T-cell (primary cell): ENCODE data around the gene SLAMF7. TPM values are rescaled to one million over a fixed set of nuclear protein-coding genes. Genes with fewer than 3 reads are reported as not detected.

Experiments used
- ATAC-seq, 4 experiments: fragments of 200-7000 bp in 3 of 4; fragments of 150-1000 bp in 1 of 4; cut with Tn5 transposase; replicated peaks in 1 of 4; 1 replicate in 3 of 4; 2 replicates in 1 of 4; pipeline ENCODE4 v1.10.0; 2021; ENCODE audit warnings: moderate library complexity in 3 of 4, mild to moderate bottlenecking in 2 of 4, moderate number of reproducible peaks in 1 of 4
- CTCF ChIA-PET, 2 donors: fragments of 300-600 bp; sonication (Branson Sonifier 250); formaldehyde crosslinking; loops; one replicate each; lab custom pipeline; 2022; ENCODE audit warnings: antibody characterized with exemption in 2 of 2; lab: Charles Lee
- POLR2A ChIA-PET, 2 donors: fragments of 300-600 bp; sonication (Branson Sonifier 250); formaldehyde crosslinking; loops; one replicate each; lab custom pipeline; 2022; ENCODE audit warnings: antibody characterized with exemption in 2 of 2; lab: Charles Lee
- DNase-seq, 35 experiments: peaks; one replicate each; pipeline versions ENCODE4 v3.0.0 to v3.0.0-alpha.2; 2013 to 2023
- H3K27ac ChIP-seq: one replicate; pipeline ENCODE4 v1.5.1; 2013; ENCODE audit warnings: low read length
- H3K27me3 ChIP-seq, 2 experiments: replicated peaks in 1 of 2; 1 replicate in 1 of 2; 2 replicates in 1 of 2; pipeline versions ENCODE4 v1.6.1 to v1.7.0; 2013; ENCODE audit warnings: low read length in 1 of 2, mixed read lengths in 1 of 2; ENCODE audit not compliant: control insufficient read depth in 2 of 2, insufficient read depth in 2 of 2; ENCODE audit errors: extremely low read depth in 1 of 2
- H3K36me3 ChIP-seq, 2 donors: 1 replicate in 1 of 2; 2 replicates in 1 of 2; pipeline versions ENCODE4 v1.6.1 to v1.7.0; 2013; ENCODE audit warnings: low read length in 1 of 2; ENCODE audit not compliant: control insufficient read depth in 2 of 2, insufficient read depth in 1 of 2; ENCODE audit errors: extremely low read depth in 1 of 2
- H3K4me1 ChIP-seq, 2 experiments: 1 replicate in 1 of 2; 2 replicates in 1 of 2; pipeline versions ENCODE4 v1.6.1 to v1.7.0; 2013; ENCODE audit warnings: low read length in 2 of 2, mixed read lengths in 1 of 2; ENCODE audit not compliant: insufficient read depth in 2 of 2, control insufficient read depth in 1 of 2; ENCODE audit errors: extremely low read depth in 1 of 2
- H3K4me3 ChIP-seq, 2 donors: 1 replicate in 1 of 2; 2 replicates in 1 of 2; pipeline versions ENCODE4 v1.5.1 to v1.7.0; 2013; ENCODE audit warnings: mild to moderate bottlenecking in 2 of 2, low read length in 1 of 2, moderate library complexity in 1 of 2; ENCODE audit not compliant: control insufficient read depth in 1 of 2; ENCODE audit errors: extremely low read depth in 1 of 2
- H3K9me3 ChIP-seq: 2 replicates; pipeline ENCODE4 v1.7.0; 2013
- H3K27ac Mint-ChIP-seq, 2 donors: one replicate each; pipeline ENCODE4 v1.8.0; 2020 to 2021; ENCODE audit warnings: mild to moderate bottlenecking in 2 of 2, mixed read lengths in 2 of 2
- H3K27me3 Mint-ChIP-seq, 2 donors: one replicate each; pipeline ENCODE4 v1.8.0; 2021 to 2022; ENCODE audit warnings: mixed read lengths in 2 of 2
- H3K36me3 Mint-ChIP-seq: one replicate; pipeline ENCODE4 v1.8.0; 2021; ENCODE audit warnings: mixed read lengths
- H3K4me1 Mint-ChIP-seq, 3 donors: one replicate each; pipeline ENCODE4 v1.8.0; 2020 to 2022; ENCODE audit warnings: mixed read lengths in 3 of 3, mild to moderate bottlenecking in 1 of 3
- H3K4me3 Mint-ChIP-seq, 3 donors: one replicate each; pipeline ENCODE4 v1.8.0; 2020 to 2022; ENCODE audit warnings: mild to moderate bottlenecking in 3 of 3, mixed read lengths in 3 of 3, moderate library complexity in 3 of 3
- H3K9me3 Mint-ChIP-seq, 3 donors: one replicate each; pipeline ENCODE4 v1.8.0; 2020 to 2022; ENCODE audit warnings: mixed read lengths in 3 of 3
- WGBS: methylation state at CpG from one replicate; pipeline ENCODE4 v1.1.5; 2013; ENCODE audit warnings: missing lambda C conversion rate; ENCODE audit not compliant: insufficient coverage; 5-methylcytosine and 5-hydroxymethylcytosine counted together
- total RNA-seq, 35 experiments: library from RNA in 6 of 35; stranded (reverse) in 6 of 35; fragments of 120-200 nt in 1 of 35; gene quantifications; one replicate each; pipeline versions ENCODE4 v1.2.1 to v1.2.4 and lab custom pipeline; 2013 to 2026

The SLAMF7 gene
- total RNA-seq, 5 donors from 2014 or later (not counting 1 experiment from before 2014, with no cell fraction given) = 9.5 to 32.0 (median 25.5) TPM

DNA sequence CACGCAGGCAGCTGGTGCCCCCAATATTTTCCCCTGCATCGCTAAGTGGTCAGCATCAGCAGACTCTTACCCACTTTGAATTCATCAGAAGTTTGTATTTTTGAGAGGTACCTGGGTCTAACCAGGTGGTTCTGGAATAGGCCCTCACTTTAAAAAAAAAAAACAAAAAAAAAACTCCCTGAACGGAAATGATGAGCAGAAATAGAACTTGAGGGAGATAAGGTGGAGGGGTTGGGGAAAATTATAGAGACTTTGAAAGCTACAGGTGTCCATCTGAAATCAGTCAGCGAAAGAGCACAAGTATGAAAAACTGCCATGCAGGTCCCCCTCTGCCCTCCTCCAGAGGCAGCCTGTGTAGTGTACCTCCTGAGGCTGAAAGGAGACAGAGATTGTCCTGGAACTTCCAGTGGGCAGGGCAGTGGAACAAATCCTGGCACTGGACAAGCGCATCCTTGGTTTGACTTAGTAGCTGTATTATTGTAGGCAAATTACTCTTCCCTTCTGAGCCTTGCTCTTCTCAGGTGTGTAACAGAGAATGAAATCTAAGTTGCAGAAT lies 1.2 kb downstream of the SLAMF7 start:
- Mint-ChIP-seq H3K9me3 (peaks cover 5 to 8% (median 6%) of the 10 kb centered on the region in 3 donors), H3K4me3 (peak overlapping the region; percentile 42 to 71 (median 70)), H3K4me1 (peaks cover 51 to 62% (median 58%) of the 10 kb centered on the region in 3 donors), H3K27ac (peak overlapping the region; percentile 83 to 84), H3K27me3 (no peaks in the 10 kb centered on the region), H3K36me3 (peaks cover 5% of the 10 kb centered on the region)
- H3K27ac ChIP-seq = peak overlapping the region; percentile 76
- no peaks in the 10 kb centered on the region for H3K9me3 ChIP-seq
- H3K4me1 ChIP-seq = peaks cover 9 to 31% of the 10 kb centered on the region in 2 experiments
- 50% methylated on average over 1 of the region's 5 CpGs for WGBS
- no peaks in the 10 kb centered on the region for H3K36me3 ChIP-seq
- peak overlapping the region in 1 of 2 donors; percentile 50 for H3K4me3 ChIP-seq
- ATAC-seq (no peak), DNase-seq (no peak)
- ChIA-PET CTCF (interaction anchor here in 1 of 2 donors (1.0 kb wide), 1 partner anchor 10 kb away, joined by 3 read pairs; no protein-coding TSS in a partner anchor), POLR2A (interaction anchor here in 1 of 2 donors (0.7 kb wide), 1 partner anchor 160 kb away, joined by 5 read pairs; no protein-coding TSS in a partner anchor)
- no peaks in the 10 kb centered on the region for H3K27me3 ChIP-seq

- Histone ChIP-seq H3K36me3 (no peaks in the 10 kb centered on the region), H3K4me1 (peaks cover 11 to 33% of the 10 kb centered on the region in 2 experiments), H3K27me3 (no peaks in the 10 kb centered on the region), H3K4me3 (peak overlapping the region in 1 of 2 donors; percentile 50), H3K27ac (peak overlapping the region; percentile 76), H3K9me3 (no peaks in the 10 kb centered on the region)
- DNase-seq = peak in 2 of 35 experiments; percentile 9 to 52
- no peak for ATAC-seq
- Mint-ChIP-seq H3K9me3 (peaks cover 3 to 5% (median 5%) of the 10 kb centered on the region in 3 donors), H3K27ac (peak overlapping the region; percentile 83 to 93), H3K27me3 (no peaks in the 10 kb centered on the region), H3K4me1 (peaks cover 53 to 69% (median 65%) of the 10 kb centered on the region in 3 donors), H3K4me3 (peak overlapping the region; percentile 71 to 73 (median 72)), H3K36me3 (peaks cover 2% of the 10 kb centered on the region)
- POLR2A ChIA-PET = no interaction called here
- 61% methylated on average over 3 of the region's 4 CpGs for WGBS
- CTCF ChIA-PET = interaction anchor here in 1 of 2 donors (1.0 to 1.2 kb wide), 2 partner anchors 9 to 36 kb away, joined by 3 read pairs; no protein-coding TSS in a partner anchor
Observed at GRCh38 chr1:160741092-160741501, 2.0 kb downstream of the SLAMF7 start.

DNA sequence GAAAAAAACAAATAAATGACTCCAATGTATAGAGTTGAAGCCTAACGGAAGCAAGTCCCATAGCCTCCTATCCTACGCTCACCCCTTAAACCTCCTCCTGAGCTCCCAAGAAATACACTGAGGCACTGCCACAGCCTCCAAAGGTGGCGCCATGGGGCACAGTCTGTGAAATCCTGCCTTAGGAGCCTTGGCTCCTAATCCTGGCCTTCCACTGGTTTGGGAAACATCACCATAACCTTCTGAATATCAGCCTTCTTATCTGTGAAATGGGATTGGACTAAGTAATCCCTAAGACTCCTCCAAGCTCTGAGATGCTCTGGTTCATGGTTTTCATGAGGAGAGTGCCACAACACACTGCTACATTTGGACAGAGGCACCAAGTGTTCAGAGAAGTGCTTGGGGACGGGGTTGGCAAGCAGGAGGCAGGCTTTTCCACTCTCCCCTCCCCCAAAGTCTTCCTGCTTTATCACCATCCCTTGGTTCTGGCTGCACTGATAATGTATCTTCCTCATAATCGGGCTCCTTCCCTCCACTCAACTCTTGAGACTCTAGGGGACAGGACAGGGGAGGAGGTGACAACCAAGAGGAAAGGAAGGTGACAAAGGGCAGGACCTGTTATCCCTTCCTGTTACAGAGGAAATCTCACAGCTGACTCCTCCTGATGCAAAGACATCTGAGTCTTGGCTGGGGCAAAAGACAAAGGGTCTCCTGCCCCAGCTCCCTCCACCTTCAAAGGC lies 2.7 kb downstream of the SLAMF7 start:
- Histone ChIP-seq H3K4me1 (peaks cover 11 to 33% of the 10 kb centered on the region in 2 experiments), H3K27ac (peak overlapping the region; percentile 76), H3K9me3 (no peaks in the 10 kb centered on the region), H3K4me3 (peak overlapping the region in 1 of 2 donors; percentile 50), H3K36me3 (no peaks in the 10 kb centered on the region), H3K27me3 (no peaks in the 10 kb centered on the region)
- no peaks in the 10 kb centered on the region for H3K36me3 Mint-ChIP-seq
- H3K9me3 Mint-ChIP-seq = peaks cover 0 to 4% (median 4%) of the 10 kb centered on the region in 3 donors
- no peak for DNase-seq
- no peaks in the 10 kb centered on the region for H3K27me3 Mint-ChIP-seq
- CTCF ChIA-PET = interaction anchor here in 1 of 2 donors (1.2 kb wide), 1 partner anchor 36 kb away, joined by 3 read pairs; no protein-coding TSS in a partner anchor
- peak overlapping the region; percentile 90 to 93 for H3K27ac Mint-ChIP-seq
- ATAC-seq = no peak
- H3K4me1 Mint-ChIP-seq = peaks cover 53 to 73% (median 69%) of the 10 kb centered on the region in 3 donors
- 59% methylated on average over 2 of the region's 5 CpGs for WGBS
- POLR2A ChIA-PET = no interaction called here
- peak overlapping the region; percentile 71 to 73 (median 72) for H3K4me3 Mint-ChIP-seq

GRCh38 chr1:160742428-160743127 lies 3.5 kb downstream of the SLAMF7 start:
- Mint-ChIP-seq H3K9me3 (no peaks in the 10 kb centered on the region), H3K27me3 (no peaks in the 10 kb centered on the region), H3K4me1 (peaks cover 53 to 74% (median 70%) of the 10 kb centered on the region in 3 donors), H3K36me3 (no peaks in the 10 kb centered on the region), H3K4me3 (peak overlapping the region; percentile 71 to 73 (median 72)), H3K27ac (peak overlapping the region; percentile 90 to 93)
- H3K4me1 ChIP-seq = peaks cover 11 to 38% of the 10 kb centered on the region in 2 experiments
- no peaks in the 10 kb centered on the region for H3K27me3 ChIP-seq
- H3K36me3 ChIP-seq = no peaks in the 10 kb centered on the region
- peak overlapping the region in 1 of 2 donors; percentile 50 for H3K4me3 ChIP-seq
- DNase-seq (no peak), ATAC-seq (no peak)
- WGBS = 60% methylated on average over 1 of the region's 8 CpGs
- no peaks in the 10 kb centered on the region for H3K9me3 ChIP-seq
- CTCF ChIA-PET = interaction anchor here in 1 of 2 donors (1.2 kb wide), 1 partner anchor 35 kb away, joined by 3 read pairs; no protein-coding TSS in a partner anchor
- peak overlapping the region; percentile 76 for H3K27ac ChIP-seq
- POLR2A ChIA-PET = interaction anchor here (0.6 to 0.7 kb wide), 2 partner anchors 13 to 361 kb away, joined by 3 read pairs; no protein-coding TSS in a partner anchor

DNA sequence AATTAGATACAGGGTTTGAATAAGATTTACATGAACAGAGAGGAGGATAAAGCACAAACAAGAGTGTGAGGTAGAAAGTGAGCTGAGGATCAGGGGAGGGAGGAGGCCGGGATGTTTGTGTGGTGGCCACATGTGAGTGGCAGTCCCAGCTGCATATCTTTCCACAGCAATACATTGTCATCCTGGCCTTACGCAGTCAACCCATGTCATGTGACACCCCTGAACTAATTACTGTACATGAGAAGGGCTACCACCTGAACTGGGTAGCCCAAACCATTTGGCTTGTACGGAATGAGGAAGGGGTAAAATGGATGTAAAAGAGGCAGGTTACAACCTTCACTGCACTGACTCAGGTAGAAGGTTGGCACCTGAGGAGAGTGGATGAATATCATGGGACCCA lies 4.2 kb downstream of the SLAMF7 start:
- POLR2A ChIA-PET = interaction anchor here (0.6 to 0.7 kb wide), 3 partner anchors 13 to 362 kb away, joined by 3 read pairs; no protein-coding TSS in a partner anchor
- ATAC-seq = no peak
- no peaks in the 10 kb centered on the region for H3K9me3 ChIP-seq
- H3K27me3 ChIP-seq = no peaks in the 10 kb centered on the region
- no peaks in the 10 kb centered on the region for H3K9me3 Mint-ChIP-seq
- DNase-seq = peak in 1 of 35 experiments; percentile 41
- peak overlapping the region; percentile 76 for H3K27ac ChIP-seq
- CTCF ChIA-PET = no interaction called here
- no peak overlapping the region for H3K4me3 ChIP-seq
- peak overlapping the region in 2 of 3 donors; percentile 31 to 72 for H3K4me3 Mint-ChIP-seq
- peak overlapping the region; percentile 90 to 93 for H3K27ac Mint-ChIP-seq
- peaks cover 11 to 43% of the 10 kb centered on the region in 2 experiments for H3K4me1 ChIP-seq
- peaks cover 0 to 2% of the 10 kb centered on the region in 2 donors for H3K36me3 ChIP-seq
- WGBS = 80% methylated on average over 1 of the region's 3 CpGs
- peaks cover 60 to 73% (median 72%) of the 10 kb centered on the region in 3 donors for H3K4me1 Mint-ChIP-seq
- no peaks in the 10 kb centered on the region for H3K36me3 Mint-ChIP-seq
- H3K27me3 Mint-ChIP-seq = no peaks in the 10 kb centered on the region
